ENCODE data around the gene SFTPA2. TPM values are rescaled to one million over a fixed set of nuclear protein-coding genes. Genes with fewer than 3 reads are reported as not detected.

Gene SFTPA2
- polyA plus RNA-seq, 3 donors, result not detected

DNA sequence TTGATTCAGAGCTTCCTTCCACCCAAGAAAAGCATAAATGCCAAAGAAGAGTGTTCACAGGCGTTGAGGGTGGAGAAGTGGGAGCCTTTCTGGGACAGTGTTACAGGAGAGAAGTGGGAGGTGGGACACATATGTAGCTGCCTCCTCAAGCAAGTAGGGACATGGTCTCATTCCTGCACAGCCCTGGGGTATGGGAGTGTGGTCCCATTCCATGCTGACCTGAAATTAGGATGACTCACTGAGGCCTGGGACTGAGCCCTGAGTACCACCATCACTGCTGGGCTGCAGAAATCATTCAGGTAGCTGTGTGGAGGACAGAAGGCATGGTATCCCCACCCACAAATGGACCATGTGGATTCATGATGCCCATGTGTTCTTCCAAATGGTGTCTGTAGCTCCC lies 33.2 kb upstream of the SFTPA2 start:
- intact Hi-C loops (cut with micrococcal nuclease), result no loop called here
- DNase-seq, result no peak
- Histone ChIP-seq H4K20me1 (ENCODE audit: insufficient read depth, low read length) (no peaks in the 10 kb centered on the region), H3K4me1 (ENCODE audit: control insufficient read depth in 1 of 2, insufficient read depth in 2 of 2, low read length in 2 of 2) (no peaks in the 10 kb centered on the region), H3K36me3 (replicated peaks in 1 of 2; ENCODE audit: control insufficient read depth in 1 of 2, insufficient read depth in 2 of 2, low read length in 2 of 2) (no peaks in the 10 kb centered on the region), H3K9me3 (replicated peaks in 1 of 2; ENCODE audit: control insufficient read depth in 1 of 2, insufficient read depth in 1 of 2, low read length in 2 of 2) (peaks cover 9 to 11% of the 10 kb centered on the region in 2 donors), H3K27ac (ENCODE audit: low read depth in 1 of 2, low read length in 2 of 2) (no peak overlapping the region), H3K79me2 (ENCODE audit: insufficient read depth, low read length) (no peaks in the 10 kb centered on the region), H3K4me2 (replicated peaks; ENCODE audit: extremely low read depth, low read length, poor library complexity, severe bottlenecking) (no peak overlapping the region), H3K27me3 (ENCODE audit: control insufficient read depth in 2 of 2, insufficient read depth in 2 of 2, low read length in 2 of 2) (no peaks in the 10 kb centered on the region), H3K4me3 (replicated peaks in 1 of 3; ENCODE audit: low read depth in 2 of 3, low read length in 3 of 3) (no peak overlapping the region), H2AFZ (ENCODE audit: insufficient read depth, low read depth, low read length, poor library complexity, severe bottlenecking) (no peak overlapping the region), H3K9ac (ENCODE audit: insufficient read depth, low read length, poor library complexity, severe bottlenecking) (no peak overlapping the region)
- H3K27me3 Mint-ChIP-seq (ENCODE audit: low read depth in 3 of 3), result peaks cover 7 to 13% (median 11%) of the 10 kb centered on the region in 3 donors
- H3K4me1 Mint-ChIP-seq, result no peaks in the 10 kb centered on the region
- 89% methylated on average over 1 of the region's 1 CpG for WGBS (ENCODE audit: insufficient coverage)
- H3K36me3 Mint-ChIP-seq, result no peaks in the 10 kb centered on the region
- peaks cover 13 to 31% (median 17%) of the 10 kb centered on the region in 7 donors for H3K9me3 Mint-ChIP-seq
- TF ChIP-seq, protein P1, sequence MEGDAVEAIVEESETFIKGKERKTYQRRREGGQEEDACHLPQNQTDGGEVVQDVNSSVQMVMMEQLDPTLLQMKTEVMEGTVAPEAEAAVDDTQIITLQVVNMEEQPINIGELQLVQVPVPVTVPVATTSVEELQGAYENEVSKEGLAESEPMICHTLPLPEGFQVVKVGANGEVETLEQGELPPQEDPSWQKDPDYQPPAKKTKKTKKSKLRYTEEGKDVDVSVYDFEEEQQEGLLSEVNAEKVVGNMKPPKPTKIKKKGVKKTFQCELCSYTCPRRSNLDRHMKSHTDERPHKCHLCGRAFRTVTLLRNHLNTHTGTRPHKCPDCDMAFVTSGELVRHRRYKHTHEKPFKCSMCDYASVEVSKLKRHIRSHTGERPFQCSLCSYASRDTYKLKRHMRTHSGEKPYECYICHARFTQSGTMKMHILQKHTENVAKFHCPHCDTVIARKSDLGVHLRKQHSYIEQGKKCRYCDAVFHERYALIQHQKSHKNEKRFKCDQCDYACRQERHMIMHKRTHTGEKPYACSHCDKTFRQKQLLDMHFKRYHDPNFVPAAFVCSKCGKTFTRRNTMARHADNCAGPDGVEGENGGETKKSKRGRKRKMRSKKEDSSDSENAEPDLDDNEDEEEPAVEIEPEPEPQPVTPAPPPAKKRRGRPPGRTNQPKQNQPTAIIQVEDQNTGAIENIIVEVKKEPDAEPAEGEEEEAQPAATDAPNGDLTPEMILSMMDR (IDR thresholded peaks at IDR 0.05), result no peak
- no peak overlapping the region for H3K27ac Mint-ChIP-seq
- H3K4me3 Mint-ChIP-seq, result no peak overlapping the region

DNA sequence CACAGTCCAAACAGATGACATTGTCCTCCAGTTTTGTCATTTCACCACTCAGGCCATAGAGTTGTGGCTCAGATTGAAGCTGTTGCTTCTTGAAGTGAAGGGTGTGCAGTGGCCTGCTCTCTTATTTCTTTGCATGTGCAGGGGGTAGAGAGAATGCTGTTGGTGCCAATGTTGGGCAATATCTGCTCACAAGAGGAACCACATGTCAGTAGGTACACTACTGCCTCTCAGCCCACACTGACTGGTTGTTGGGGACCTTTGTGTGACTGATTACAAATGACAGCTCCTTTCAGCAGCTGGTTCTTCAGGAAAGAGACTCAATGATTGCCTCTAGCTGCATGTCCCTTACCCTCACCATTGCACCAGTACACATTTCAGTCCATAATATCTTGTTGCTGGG lies 28.6 kb upstream of the SFTPA2 start:
- H3K36me3 Mint-ChIP-seq, result no peaks in the 10 kb centered on the region
- no peaks in the 10 kb centered on the region for H3K27me3 ChIP-seq (ENCODE audit: control insufficient read depth in 2 of 2, insufficient read depth in 2 of 2, low read length in 2 of 2)
- H3K4me3 ChIP-seq (replicated peaks in 1 of 3; ENCODE audit: low read depth in 2 of 3, low read length in 3 of 3), result no peak overlapping the region
- peaks cover 0 to 6% (median 0%) of the 10 kb centered on the region in 7 donors for H3K9me3 Mint-ChIP-seq
- no peaks in the 10 kb centered on the region for H3K4me1 Mint-ChIP-seq
- H2AFZ ChIP-seq (ENCODE audit: insufficient read depth, low read depth, low read length, poor library complexity, severe bottlenecking), result no peak overlapping the region
- H3K4me2 ChIP-seq (replicated peaks; ENCODE audit: extremely low read depth, low read length, poor library complexity, severe bottlenecking), result no peak overlapping the region
- no peaks in the 10 kb centered on the region for H3K4me1 ChIP-seq (ENCODE audit: control insufficient read depth in 1 of 2, insufficient read depth in 2 of 2, low read length in 2 of 2)
- no peaks in the 10 kb centered on the region for H4K20me1 ChIP-seq (ENCODE audit: insufficient read depth, low read length)
- H3K9me3 ChIP-seq (replicated peaks in 1 of 2; ENCODE audit: control insufficient read depth in 1 of 2, insufficient read depth in 1 of 2, low read length in 2 of 2), result no peaks in the 10 kb centered on the region
- H3K9ac ChIP-seq (ENCODE audit: insufficient read depth, low read length, poor library complexity, severe bottlenecking), result no peak overlapping the region
- TF ChIP-seq, protein P1 (IDR thresholded peaks at IDR 0.05), result no peak
- H3K27me3 Mint-ChIP-seq (ENCODE audit: low read depth in 3 of 3), result peaks cover 0 to 10% (median 6%) of the 10 kb centered on the region in 3 donors
- no peak overlapping the region for H3K27ac ChIP-seq (ENCODE audit: low read depth in 1 of 2, low read length in 2 of 2)
- no peak overlapping the region for H3K4me3 Mint-ChIP-seq
- no peak overlapping the region for H3K27ac Mint-ChIP-seq
- intact Hi-C loops (cut with micrococcal nuclease), result no loop called here
- DNase-seq, result no peak
- H3K79me2 ChIP-seq (ENCODE audit: insufficient read depth, low read length), result no peaks in the 10 kb centered on the region
- H3K36me3 ChIP-seq (replicated peaks in 1 of 2; ENCODE audit: control insufficient read depth in 1 of 2, insufficient read depth in 2 of 2, low read length in 2 of 2), result no peaks in the 10 kb centered on the region

Measured in CD14-positive monocyte (primary cell).